K562 (cell line): ENCODE results near the gene DNAJC30. TPM values are rescaled to one million over a fixed set of nuclear protein-coding genes. Genes with fewer than 3 reads are reported as not detected.

Experiments used
- ATAC-seq: fragments of 200-7000 bp; cut with Tn5 transposase; 3 replicates; pipeline ENCODE4 v1.9.1; 2020; ENCODE audit warnings: moderate library complexity
- BruUV-seq: library from RNA; stranded (reverse); fragments of 400-500 nt; replicated peaks from 2 replicates; lab custom pipeline; 2021; lab: Mats Ljungman, UMichigan
- CTCF ChIA-PET: fragments of 300-600 bp; formaldehyde crosslinking; extraction: SDS; loops from one replicate; lab custom pipeline; 2021; ENCODE audit warnings: low intra/inter-chr PET ratio; lab: Yijun Ruan, JAX
- POLR2A ChIA-PET: fragments of 300-600, 350-650 bp; sonication (Branson Sonifier 250); formaldehyde crosslinking; extraction: SDS; loops from one replicate; lab custom pipeline; 2021; ENCODE audit warnings: antibody characterized with exemption, inconsistent platforms; lab: Yijun Ruan, JAX
- DNase-seq, 4 experiments: peaks; one replicate each; pipeline versions ENCODE4 v3.0.0 to v3.0.0-alpha.2; 2011 to 2018; ENCODE audit warnings: low spot score in 3 of 4, mixed read lengths in 3 of 4; ENCODE audit errors: extremely low read depth in 1 of 4
- FAIRE-seq: peaks from 2 replicates; lab custom pipeline; 2011; peaks lifted over from hg19 to GRCh38; lab: Jason Lieb, UNC
- H2AFZ ChIP-seq: 2 replicates; pipeline ENCODE4 v1.6.0; 2011; ENCODE audit warnings: low read depth, low read length, control low read depth, inconsistent platforms
- H3K27ac ChIP-seq: fragments of 200-600 bp; 3 replicates; pipeline ENCODE4 v1.8.0; 2011; ENCODE audit warnings: low read depth, mild to moderate bottlenecking, control low read depth, inconsistent platforms, low read length, moderate library complexity, mixed read lengths; ENCODE audit errors: extremely low read depth
- H3K27me3 ChIP-seq, 2 experiments: fragments of 300-600 bp in 1 of 2; 2 replicates in 1 of 2; 3 replicates in 1 of 2; pipeline versions ENCODE4 v1.6.0 to v1.8.0; 2011; ENCODE audit warnings: inconsistent platforms in 2 of 2, low read length in 2 of 2, mild to moderate bottlenecking in 1 of 2, mixed read lengths in 1 of 2, moderate library complexity in 1 of 2; ENCODE audit not compliant: control insufficient read depth in 2 of 2, insufficient read depth in 2 of 2
- H3K36me3 ChIP-seq: fragments of 300-600 bp; 3 replicates; pipeline ENCODE4 v1.8.0; 2011; ENCODE audit warnings: mild to moderate bottlenecking, low read length, inconsistent platforms; ENCODE audit not compliant: control insufficient read depth, insufficient read depth
- H3K4me1 ChIP-seq, 2 experiments: fragments of 200-600 bp in 1 of 2; replicated peaks in 1 of 2; 2 replicates in 1 of 2; 3 replicates in 1 of 2; pipeline versions ENCODE4 v1.5.1 to v1.8.0; 2011; ENCODE audit warnings: inconsistent platforms in 2 of 2, low read length in 2 of 2, mild to moderate bottlenecking in 1 of 2, mixed read lengths in 1 of 2, moderate library complexity in 1 of 2; ENCODE audit not compliant: control insufficient read depth in 2 of 2, insufficient read depth in 2 of 2
- H3K4me2 ChIP-seq: 2 replicates; pipeline ENCODE4 v1.6.1; 2011; ENCODE audit warnings: low read length, control low read depth, inconsistent platforms, mixed read lengths; ENCODE audit not compliant: insufficient read depth
- H3K4me3 ChIP-seq: fragments of 200-600 bp; sonication (generic), shearing (Covaris generic); 2 replicates; pipeline ENCODE4 v1.5.1; 2016; ENCODE audit warnings: control low read depth, inconsistent platforms
- H3K79me2 ChIP-seq: fragments of 200-600 bp; 3 replicates; pipeline ENCODE4 v1.8.0; 2011; ENCODE audit warnings: low read length, inconsistent platforms; ENCODE audit not compliant: control insufficient read depth, insufficient read depth
- H3K9ac ChIP-seq, 2 experiments: 2 replicates each; pipeline versions ENCODE4 v1.6.0 to v1.6.1; 2011; ENCODE audit warnings: low read depth in 2 of 2, low read length in 2 of 2, control low read depth in 1 of 2, inconsistent platforms in 1 of 2, mild to moderate bottlenecking in 1 of 2, mixed read lengths in 1 of 2; ENCODE audit not compliant: insufficient read depth in 1 of 2
- H3K9me1 ChIP-seq: one replicate; pipeline ENCODE4 v1.6.0; 2011; ENCODE audit warnings: inconsistent platforms, mild to moderate bottlenecking, low read length, moderate library complexity; ENCODE audit not compliant: control insufficient read depth, insufficient read depth
- H3K9me3 ChIP-seq: replicated peaks from 2 replicates; pipeline ENCODE4 v1.5.1; 2011; ENCODE audit warnings: low read depth, low read length, inconsistent platforms; ENCODE audit not compliant: control insufficient read depth, insufficient read depth
- H4K20me1 ChIP-seq: replicated peaks from 2 replicates; pipeline ENCODE4 v1.6.1; 2011; ENCODE audit warnings: low read length, inconsistent platforms, mixed read lengths; ENCODE audit not compliant: control insufficient read depth, insufficient read depth
- ARID1B ChIP-seq: fragments of 450-650 bp; IDR thresholded peaks from 2 replicates; pipeline ENCODE4 v1.6.1; 2016; ENCODE audit warnings: antibody characterized with exemption, mild to moderate bottlenecking, inconsistent platforms
- ARID2 ChIP-seq: fragments of 450-650 bp; IDR thresholded peaks from 2 replicates; pipeline ENCODE4 v1.6.1; 2017; ENCODE audit warnings: antibody characterized with exemption, mild to moderate bottlenecking
- CREM ChIP-seq: IDR thresholded peaks from 2 replicates; pipeline ENCODE4 v1.6.1; 2014; ENCODE audit warnings: antibody characterized with exemption, low read depth
- DIDO1 ChIP-seq: fragments of 450-650 bp; IDR thresholded peaks from 2 replicates; pipeline ENCODE4 v1.6.1; 2016; ENCODE audit warnings: low read depth, missing biosample characterization, missing genetic modification characterization
- DMBX1 ChIP-seq: fragments of 250-450 bp; sonication (Bioruptor Pico); IDR thresholded peaks from 2 replicates; pipeline ENCODE4 v1.8.0; 2022; ENCODE audit warnings: inconsistent platforms, mild to moderate bottlenecking, moderate library complexity, borderline replicate concordance
- EWSR1 ChIP-seq: fragments of 450-650 bp; IDR thresholded peaks from 2 replicates; pipeline ENCODE4 v1.6.1; 2018; ENCODE audit warnings: borderline replicate concordance, mild to moderate bottlenecking, low read depth, moderate library complexity; ENCODE audit not compliant: partially characterized antibody
- FOXA3 ChIP-seq, 2 experiments: fragments of 450-650 bp in 1 of 2; sonication (generic) in 1 of 2; formaldehyde crosslinking; IDR thresholded peaks in 1 of 2; conservative IDR thresholded peaks in 1 of 2; 2 replicates each; pipeline versions ENCODE4 v1.4.0 to v1.8.0; 2020 to 2022; ENCODE audit warnings: mild to moderate bottlenecking in 2 of 2, missing genetic modification reagents in 1 of 2
- GABPA ChIP-seq: fragments of 200-800 bp; sonication (Bioruptor generic); conservative IDR thresholded peaks from 2 replicates; pipeline ENCODE4 v1.6.1; 2016; ENCODE audit warnings: low read depth, missing genetic modification characterization, missing compliant biosample characterization
- GABPB1 ChIP-seq: sonication (generic); formaldehyde crosslinking; IDR thresholded peaks from 2 replicates; pipeline ENCODE4 v1.8.0; 2022; ENCODE audit warnings: mild to moderate bottlenecking, missing genetic modification reagents
- KDM2B ChIP-seq: fragments of 250-450 bp; sonication (Bioruptor Pico); IDR thresholded peaks from 2 replicates; pipeline ENCODE4 v1.8.0; 2021; ENCODE audit warnings: mild to moderate bottlenecking, moderate library complexity
- KLF1 ChIP-seq: fragments of 450-650 bp; IDR thresholded peaks from 2 replicates; pipeline ENCODE4 v1.6.1; 2016; ENCODE audit warnings: missing genetic modification characterization, missing compliant biosample characterization
- MAFG ChIP-seq: fragments of 450-650 bp; conservative IDR thresholded peaks from 2 replicates; pipeline ENCODE4 v1.6.1; 2016; ENCODE audit warnings: missing genetic modification characterization, missing compliant biosample characterization
- MTA1 ChIP-seq: fragments of 450-650 bp; IDR thresholded peaks from 2 replicates; pipeline ENCODE4 v1.6.1; 2017; ENCODE audit warnings: borderline replicate concordance
- NR3C1 ChIP-seq: sonication (generic); formaldehyde crosslinking; IDR thresholded peaks from 2 replicates; pipeline ENCODE4 v1.8.1; 2022; ENCODE audit warnings: missing genetic modification reagents
- PHB ChIP-seq: fragments of 250-450 bp; sonication (Bioruptor Pico); IDR thresholded peaks from 2 replicates; pipeline ENCODE4 v1.5.0; 2021
- POLR2G ChIP-seq: fragments of 200-400 bp; formaldehyde crosslinking; IDR thresholded peaks from 2 replicates; pipeline ENCODE4 v1.6.1; 2017; ENCODE audit warnings: low read depth, mild to moderate bottlenecking, antibody characterized with exemption, low read length, moderate library complexity
- PRMT5 ChIP-seq: sonication (generic); formaldehyde crosslinking; IDR thresholded peaks from 2 replicates; pipeline ENCODE4 v1.5.0; 2020; ENCODE audit warnings: missing genetic modification reagents
- RFX1 ChIP-seq: fragments of 450-650 bp; IDR thresholded peaks from 2 replicates; pipeline ENCODE4 v1.6.1; 2016; ENCODE audit warnings: mild to moderate bottlenecking, moderate library complexity
- SREBF2 ChIP-seq: sonication (generic); formaldehyde crosslinking; IDR thresholded peaks from 2 replicates; pipeline ENCODE4 v1.4.0; 2020; ENCODE audit warnings: mild to moderate bottlenecking, missing genetic modification reagents
- WGBS: fragments of 100-300 bp; shearing (Covaris generic); methylation state at CpG from one replicate; pipeline ENCODE4 v1.1.6; 2016; ENCODE audit warnings: low coverage, mixed read lengths; ENCODE audit not compliant: insufficient coverage; ENCODE audit errors: missing lambda C conversion rate; 5-methylcytosine and 5-hydroxymethylcytosine counted together
- in situ Hi-C: fragments of 300-500 bp; cut with MboI; formaldehyde crosslinking; loops from 4 replicates; pipeline ENCODE4 v1.15.0; 2018; ENCODE audit warnings: inconsistent platforms, mixed read lengths
- intact Hi-C: fragments of 100-400 bp; cut with micrococcal nuclease; formaldehyde crosslinking; loops from 2 replicates; pipeline ENCODE4 v1.14.2; 2022
- polyA plus RNA-seq, 8 experiments: library from polyadenylated mRNA; depleted of rRNA in 4 of 8; stranded (reverse) in 5 of 8; unstranded in 3 of 8; fragments of >200 nt; fragmentation: Nextera tagmentation in 2 of 8; fragmentation: Illumina TruSeq in 1 of 8; extraction: Ambion mirVana in 2 of 8; extraction: Trizol in 1 of 8; gene quantifications; 2 replicates each; pipeline versions ENCODE4 v1.2.1 to v1.2.3, GENCODE V29; 2011 to 2014; ENCODE audit warnings: inconsistent platforms in 1 of 8, missing spikeins in 1 of 8
- total RNA-seq, 7 experiments: library from RNA; depleted of rRNA in 6 of 7; stranded (reverse); fragments of >200 nt in 6 of 7; fragmentation: Illumina TruSeq in 2 of 7; extraction: Trizol in 2 of 7; gene quantifications; 2 replicates each; pipeline versions ENCODE4 v1.2.1 to v1.2.3, GENCODE V29; 2011 to 2021; ENCODE audit warnings: low replicate concordance in 1 of 7

Gene DNAJC30
- total and polyA plus RNA-seq, 9 of the 15 experiments (the other 6 are each of a cell fraction or from before 2014, with no cell fraction given): 1.1 to 11.3 (median 4.6) TPM

DNA sequence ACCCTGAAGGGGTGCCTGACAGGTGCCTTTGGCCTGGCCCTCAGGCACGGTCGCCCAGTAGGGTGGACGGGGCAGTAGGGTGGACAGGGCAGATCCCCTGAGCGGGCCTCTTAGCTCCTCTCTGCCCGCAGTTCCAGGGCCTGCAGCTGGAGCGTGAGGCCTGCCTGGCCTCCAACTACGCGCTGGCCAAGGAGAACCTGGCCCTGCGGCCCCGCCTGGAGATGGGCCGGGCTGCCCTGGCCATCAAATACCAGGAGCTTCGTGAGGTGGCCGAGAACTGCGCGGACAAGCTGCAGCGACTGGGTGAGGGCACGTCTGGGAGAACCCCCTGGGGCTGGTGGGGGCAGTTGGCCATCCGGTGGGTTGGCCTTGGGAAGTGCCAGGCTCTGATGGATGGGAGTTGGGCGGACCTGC, 14.0 kb downstream of the DNAJC30 start:
- intact Hi-C loops (loop anchor here (2.0 to 5.0 kb wide), 2 partner anchors 56 to 63 kb away; no protein-coding TSS in a partner anchor), in situ Hi-C loops (no loop called here)
- Histone ChIP-seq H3K36me3 (no peaks in the 10 kb centered on the region), H3K9ac (no peak overlapping the region), H3K4me1 (peaks cover 8 to 42% of the 10 kb centered on the region in 2 experiments), H2AFZ (no peak overlapping the region), H3K4me2 (no peak overlapping the region), H3K27me3 (no peaks in the 10 kb centered on the region), H3K9me3 (no peaks in the 10 kb centered on the region), H4K20me1 (no peaks in the 10 kb centered on the region; the same call in 1 of the 2 replicates), H3K4me3 (no peak overlapping the region), H3K9me1 (no peaks in the 10 kb centered on the region), H3K79me2 (no peaks in the 10 kb centered on the region), H3K27ac (no peak overlapping the region)
- no TSS peak for BruUV-seq
- TF ChIP-seq FOXA3 (CRISPR knock-in tag; conservative IDR thresholded peaks at IDR 0.05 in 1 of 2, IDR thresholded peaks at IDR 0.05 in 1 of 2) (no peak), MTA1 (no peak), DMBX1 (CRISPR knock-in tag) (no peak), POLR2G (peak; percentile 40; the same call in 1 of the 2 replicates)
- DNase-seq: no peak
- CTCF ChIA-PET: interaction anchor here (2.9 kb wide), 1 partner anchor 62 kb away, joined by 24 read pairs; no protein-coding TSS in a partner anchor
- WGBS: 70% methylated on average over 19 of the region's 19 CpGs
- ATAC-seq: no peak
- POLR2A ChIA-PET: interaction anchor here (0.5 to 1.5 kb wide), 4 partner anchors 9 to 65 kb away, joined by 3 read pairs; no protein-coding TSS in a partner anchor
- no peak for FAIRE-seq

DNA sequence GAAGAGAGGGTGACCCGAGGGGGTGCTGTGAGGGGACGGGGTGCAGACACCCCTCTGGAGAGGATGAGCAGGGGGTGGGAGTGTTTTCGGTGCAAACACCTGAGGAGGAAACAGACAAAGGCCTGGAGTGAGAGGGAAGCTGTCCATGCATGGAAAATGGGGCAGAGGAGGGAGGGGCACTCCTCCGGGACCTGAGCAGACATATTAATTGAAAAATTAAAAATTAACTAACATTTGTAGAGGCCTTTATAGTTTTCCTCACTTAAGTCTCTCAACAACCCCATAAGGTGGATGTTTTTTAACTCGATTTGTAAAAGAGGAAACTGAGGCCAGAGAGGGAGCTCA, 14.4 kb downstream of the DNAJC30 start:
- Histone ChIP-seq H2AFZ (no peak overlapping the region), H3K9me3 (no peaks in the 10 kb centered on the region), H3K27me3 (no peaks in the 10 kb centered on the region), H3K36me3 (no peaks in the 10 kb centered on the region), H3K4me1 (peaks cover 9 to 42% of the 10 kb centered on the region in 2 experiments), H3K4me2 (peak overlapping the region; percentile 25; the same call in 1 of the 2 replicates), H3K27ac (no peak overlapping the region), H4K20me1 (no peaks in the 10 kb centered on the region; the same call in 1 of the 2 replicates), H3K79me2 (no peaks in the 10 kb centered on the region), H3K4me3 (no peak overlapping the region), H3K9ac (peak overlapping the region in 1 of 2 experiments; percentile 90; a peak in 1 of 4 replicates), H3K9me1 (no peaks in the 10 kb centered on the region)
- no TSS peak for BruUV-seq
- POLR2A ChIA-PET: interaction anchor here (0.5 to 1.5 kb wide), 4 partner anchors 15 to 65 kb away, joined by 3 read pairs; no protein-coding TSS in a partner anchor
- CTCF ChIA-PET: interaction anchor here (2.9 kb wide), 1 partner anchor 62 kb away, joined by 24 read pairs; no protein-coding TSS in a partner anchor
- FAIRE-seq (no peak), DNase-seq (no peak), ATAC-seq (no peak)
- WGBS: 26% methylated on average over 5 of the region's 5 CpGs
- in situ Hi-C loops (no loop called here), intact Hi-C loops (loop anchor here (2.0 to 5.0 kb wide), 2 partner anchors 56 to 63 kb away; no protein-coding TSS in a partner anchor)
- TF ChIP-seq KLF1: no peak
- TF ChIP-seq GABPB1 (CRISPR knock-in tag): no peak
- TF ChIP-seq NR3C1 (CRISPR knock-in tag): no peak
- TF ChIP-seq MAFG (tag): no peak
- no peak for TF ChIP-seq KDM2B (CRISPR knock-in tag)
- TF ChIP-seq EWSR1: no peak
- no peak for TF ChIP-seq RFX1
- TF ChIP-seq ARID2: no peak
- TF ChIP-seq SREBF2 (CRISPR knock-in tag): no peak
- TF ChIP-seq ARID1B: no peak
- TF ChIP-seq DIDO1: no peak
- no peak for TF ChIP-seq PHB (CRISPR knock-in tag)
- no peak for TF ChIP-seq GABPA (tag)
- TF ChIP-seq CREM: no peak
- no peak for TF ChIP-seq PRMT5 (CRISPR knock-in tag)
